Thyroid gland (tissue), 4 donors: Measurements from ENCODE around the gene FGD3. TPM values are rescaled to one million over a fixed set of nuclear protein-coding genes. Genes with fewer than 3 reads are reported as not detected.

Experiments
- DNase-seq, 2 donors: peaks; one replicate each; pipeline ENCODE4 v3.0.0-alpha.2; 2019
- H3K27ac ChIP-seq, 3 donors: fragments of 200-600 bp; sonication (generic); 1 replicate in 2 of 3; 2 replicates in 1 of 3; pipeline ENCODE4 v1.5.1; 2016 to 2019; ENCODE audit warnings: mild to moderate bottlenecking in 1 of 3, moderate library complexity in 1 of 3
- H3K27me3 ChIP-seq: fragments of 200-600 bp; sonication (generic); one replicate; pipeline ENCODE4 v1.5.1; 2019
- H3K36me3 ChIP-seq, 2 donors: fragments of 200-600 bp; sonication (generic); one replicate each; pipeline ENCODE4 v1.5.1; 2016 to 2019
- H3K4me1 ChIP-seq, 2 donors: fragments of 200-600 bp; sonication (generic); one replicate each; pipeline ENCODE4 v1.5.1; 2017 to 2019
- H3K4me3 ChIP-seq, 3 donors: fragments of 200-600 bp; sonication (generic); replicated peaks in 1 of 3; 1 replicate in 2 of 3; 2 replicates in 1 of 3; pipeline ENCODE4 v1.5.1; 2016; ENCODE audit warnings: mild to moderate bottlenecking in 1 of 3
- H3K9me3 ChIP-seq: fragments of 200-600 bp; sonication (generic); one replicate; pipeline ENCODE4 v1.5.1; 2017
- POLR2A ChIP-seq, 2 donors: fragments of 450-650 bp; IDR thresholded peaks; one replicate each; pipeline ENCODE4 v1.6.1; 2017; ENCODE audit warnings: antibody characterized with exemption in 2 of 2, mild to moderate bottlenecking in 2 of 2, moderate library complexity in 1 of 2
- WGBS, 2 donors: methylation state at CpG; one replicate each; pipeline ENCODE4 v1.1.5; 2017; 5-methylcytosine and 5-hydroxymethylcytosine counted together
- intact Hi-C: fragments of 100-400 bp; cut with DNase I; formaldehyde crosslinking; loops from one replicate; pipeline ENCODE4 v1.15.1; 2023
- total RNA-seq, 4 donors: library from RNA; depleted of rRNA; stranded (reverse); fragments of >200 nt; gene quantifications; one replicate each; pipeline ENCODE4 v1.2.3, GENCODE V29; 2016
- TF ChIP-seq, protein P1 (sequence below), 6 experiments: fragments of 200-600 bp in 3 of 6; fragments of 450-650 bp in 3 of 6; sonication (generic) in 3 of 6; IDR thresholded peaks; one replicate each; pipeline ENCODE4 v1.5.1; 2016 to 2019; ENCODE audit warnings: antibody characterized with exemption in 6 of 6, mild to moderate bottlenecking in 2 of 6, inconsistent platforms in 1 of 6, moderate library complexity in 1 of 6

Gene FGD3
- total RNA-seq, 4 donors from 2014 or later = 5.2 to 6.6 (median 5.6) TPM

DNA sequence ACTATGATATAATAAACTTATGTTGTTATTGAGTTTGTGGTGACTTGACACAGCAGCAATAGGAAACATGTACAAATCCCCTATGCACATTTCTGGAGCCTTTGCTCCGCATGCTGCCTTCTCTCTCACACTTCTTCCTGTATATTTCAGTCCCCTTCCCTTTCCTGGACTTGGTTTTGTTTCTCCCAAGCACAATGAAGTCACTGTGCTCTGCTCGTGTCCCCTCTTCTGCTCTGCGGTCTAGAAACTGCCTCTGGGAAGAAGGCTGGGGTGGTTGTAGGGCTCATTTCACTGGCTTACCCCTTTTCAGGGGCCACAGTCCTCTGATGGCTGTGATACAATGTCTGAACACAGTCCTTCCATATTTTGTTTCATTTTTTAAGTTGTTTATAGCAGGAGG, 15.7 kb upstream of the FGD3 start:
- no peaks in the 10 kb centered on the region for H3K27me3 ChIP-seq
- WGBS, 2 donors = 73 to 75% methylated on average over 3 of the region's 3 CpGs
- no peaks in the 10 kb centered on the region for H3K9me3 ChIP-seq
- H3K4me3 ChIP-seq = no peak overlapping the region
- no peak overlapping the region for H3K27ac ChIP-seq
- no peaks in the 10 kb centered on the region for H3K36me3 ChIP-seq
- intact Hi-C loops = no loop called here
- no peak for TF ChIP-seq POLR2A (IDR thresholded peaks at IDR 0.05)
- TF ChIP-seq, protein P1, sequence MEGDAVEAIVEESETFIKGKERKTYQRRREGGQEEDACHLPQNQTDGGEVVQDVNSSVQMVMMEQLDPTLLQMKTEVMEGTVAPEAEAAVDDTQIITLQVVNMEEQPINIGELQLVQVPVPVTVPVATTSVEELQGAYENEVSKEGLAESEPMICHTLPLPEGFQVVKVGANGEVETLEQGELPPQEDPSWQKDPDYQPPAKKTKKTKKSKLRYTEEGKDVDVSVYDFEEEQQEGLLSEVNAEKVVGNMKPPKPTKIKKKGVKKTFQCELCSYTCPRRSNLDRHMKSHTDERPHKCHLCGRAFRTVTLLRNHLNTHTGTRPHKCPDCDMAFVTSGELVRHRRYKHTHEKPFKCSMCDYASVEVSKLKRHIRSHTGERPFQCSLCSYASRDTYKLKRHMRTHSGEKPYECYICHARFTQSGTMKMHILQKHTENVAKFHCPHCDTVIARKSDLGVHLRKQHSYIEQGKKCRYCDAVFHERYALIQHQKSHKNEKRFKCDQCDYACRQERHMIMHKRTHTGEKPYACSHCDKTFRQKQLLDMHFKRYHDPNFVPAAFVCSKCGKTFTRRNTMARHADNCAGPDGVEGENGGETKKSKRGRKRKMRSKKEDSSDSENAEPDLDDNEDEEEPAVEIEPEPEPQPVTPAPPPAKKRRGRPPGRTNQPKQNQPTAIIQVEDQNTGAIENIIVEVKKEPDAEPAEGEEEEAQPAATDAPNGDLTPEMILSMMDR (IDR thresholded peaks at IDR 0.05) = no peak
- no peak for DNase-seq
- H3K4me1 ChIP-seq = no peaks in the 10 kb centered on the region

DNA sequence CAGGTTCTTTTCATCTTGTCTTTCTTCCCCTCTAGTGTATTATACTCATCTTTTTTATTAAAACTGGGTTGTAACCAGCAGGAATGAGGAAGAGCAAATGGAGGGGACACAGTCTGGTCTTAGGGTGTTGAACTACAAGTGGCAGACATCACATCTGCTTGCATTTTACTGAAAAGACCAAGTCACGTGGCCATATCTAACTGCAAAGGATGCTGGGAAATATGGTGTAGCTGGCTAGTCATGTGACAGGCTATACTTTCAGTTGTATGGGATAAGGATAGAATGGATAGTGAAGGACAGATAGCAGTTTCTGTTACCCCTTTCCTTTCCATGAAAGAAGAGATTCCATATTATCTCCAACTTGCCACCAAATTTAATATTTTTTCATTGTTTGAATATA, 13.0 kb upstream of the FGD3 start:
- Histone ChIP-seq H3K36me3 (no peaks in the 10 kb centered on the region), H3K9me3 (no peaks in the 10 kb centered on the region), H3K27ac (no peak overlapping the region), H3K4me1 (no peaks in the 10 kb centered on the region), H3K27me3 (no peaks in the 10 kb centered on the region), H3K4me3 (no peak overlapping the region)
- no peak for TF ChIP-seq POLR2A (IDR thresholded peaks at IDR 0.05)
- TF ChIP-seq, protein P1 (IDR thresholded peaks at IDR 0.05) = no peak
- DNase-seq = no peak
- intact Hi-C loops = no loop called here
- 85 to 88% methylated on average over 1 of the region's 1 CpG for WGBS, 2 donors

DNA sequence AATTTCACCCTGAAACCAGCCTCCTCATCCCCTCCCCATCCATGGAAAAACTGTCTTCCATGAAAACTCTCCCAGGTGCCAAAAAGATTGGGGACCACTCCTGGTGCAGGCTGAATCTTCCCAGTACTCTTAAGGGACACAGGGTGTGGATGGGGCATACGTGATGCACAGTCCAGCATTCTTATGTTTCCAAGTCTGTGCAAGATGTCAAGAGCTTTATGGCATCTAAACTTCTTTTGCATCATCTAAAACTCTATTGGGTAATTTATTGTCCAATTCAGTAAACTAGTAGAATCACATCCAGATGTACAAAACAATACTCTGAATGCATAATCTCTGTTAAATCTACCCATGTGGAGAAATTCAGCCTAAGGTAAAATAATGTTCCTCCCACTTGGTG, 9.3 kb upstream of the FGD3 start:
- TF ChIP-seq POLR2A (IDR thresholded peaks at IDR 0.05) = no peak
- TF ChIP-seq, protein P1 (IDR thresholded peaks at IDR 0.05) = no peak
- 64 to 73% methylated on average over 1 of the region's 1 CpG for WGBS, 2 donors
- Histone ChIP-seq H3K36me3 (no peaks in the 10 kb centered on the region), H3K4me3 (no peak overlapping the region), H3K4me1 (no peaks in the 10 kb centered on the region), H3K9me3 (no peaks in the 10 kb centered on the region), H3K27ac (no peak overlapping the region), H3K27me3 (no peaks in the 10 kb centered on the region)
- no peak for DNase-seq
- intact Hi-C loops = no loop called here

DNA sequence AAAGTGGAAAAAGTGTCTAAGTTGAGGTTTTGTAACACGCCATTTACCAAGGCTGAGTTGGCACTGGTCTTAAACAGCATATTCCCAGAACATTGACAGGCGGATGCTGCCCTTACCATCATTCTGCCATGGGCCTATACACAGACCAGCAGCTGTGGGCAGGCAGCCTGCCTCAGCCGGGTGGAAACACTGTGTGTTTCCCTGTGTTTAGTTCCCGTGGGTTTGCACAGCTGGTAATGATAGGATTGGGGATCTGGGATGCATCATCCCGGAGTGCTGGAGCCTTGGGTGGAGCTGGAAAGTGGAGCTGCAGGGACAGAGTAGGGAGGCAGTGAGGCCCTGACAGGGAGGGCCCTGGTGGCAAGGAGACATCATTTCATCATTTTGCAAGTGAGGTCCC, 5.5 kb upstream of the FGD3 start:
- H3K27me3 ChIP-seq = no peaks in the 10 kb centered on the region
- WGBS, 2 donors = 81 to 82% methylated on average over 5 of the region's 5 CpGs
- peaks cover 0 to under 1% of the 10 kb centered on the region in 2 donors for H3K4me1 ChIP-seq
- H3K36me3 ChIP-seq = no peaks in the 10 kb centered on the region
- TF ChIP-seq, protein P1 (IDR thresholded peaks at IDR 0.05) = no peak
- TF ChIP-seq POLR2A (IDR thresholded peaks at IDR 0.05) = no peak
- DNase-seq = no peak
- no peak overlapping the region for H3K27ac ChIP-seq
- no peaks in the 10 kb centered on the region for H3K9me3 ChIP-seq
- no peak overlapping the region for H3K4me3 ChIP-seq
- intact Hi-C loops = no loop called here

DNA sequence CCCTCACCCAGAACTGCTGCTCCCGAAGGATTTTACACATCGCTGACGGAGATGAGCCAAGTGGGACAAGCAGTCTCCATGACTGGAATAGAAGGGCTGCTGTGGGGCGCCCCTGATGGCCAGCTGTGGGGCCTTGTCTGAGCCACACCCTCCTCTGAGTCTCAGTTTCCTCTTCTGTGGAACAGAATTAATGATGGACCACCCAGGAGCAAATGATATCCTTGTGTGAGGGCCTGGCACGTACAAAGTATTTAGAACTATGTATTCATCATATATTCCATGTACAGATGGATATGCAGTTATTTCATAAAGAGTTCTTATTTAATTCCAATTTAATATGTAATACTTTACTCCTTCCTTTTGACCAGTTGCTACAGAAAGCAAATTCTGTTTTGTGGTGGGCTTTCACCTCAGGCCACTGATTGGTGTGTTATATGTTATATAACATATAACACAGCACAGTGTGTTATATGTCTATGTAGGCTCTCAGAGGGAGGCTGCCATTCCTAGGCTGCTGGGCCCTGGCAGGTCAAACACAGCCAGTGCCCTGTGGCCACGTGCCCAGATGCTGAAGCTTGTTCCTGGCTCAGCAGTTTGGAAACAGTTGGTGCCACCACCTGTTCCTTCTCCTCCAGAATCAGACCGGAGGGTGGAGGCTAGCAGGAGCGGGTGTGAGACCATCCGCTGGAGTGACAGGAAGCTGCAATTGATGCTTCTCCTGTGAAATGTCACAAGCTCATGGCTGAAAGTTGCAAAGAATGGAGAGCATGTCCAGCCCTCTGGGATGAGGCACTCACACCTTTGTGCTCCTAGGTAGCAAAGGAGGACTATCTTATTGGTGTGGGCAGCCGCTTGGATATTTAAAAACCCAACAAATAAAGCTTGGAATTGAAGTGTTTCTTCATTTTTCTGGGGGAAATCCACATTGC, 4.4 kb upstream of the FGD3 start:
- Histone ChIP-seq H3K27me3 (no peaks in the 10 kb centered on the region), H3K4me3 (no peak overlapping the region), H3K27ac (no peak overlapping the region), H3K9me3 (no peaks in the 10 kb centered on the region), H3K36me3 (no peaks in the 10 kb centered on the region), H3K4me1 (peaks cover 0 to 11% of the 10 kb centered on the region in 2 donors)
- intact Hi-C loops = no loop called here
- WGBS, 2 donors = 81 to 84% methylated on average over 9 to 10 of the region's 10 CpGs
- TF ChIP-seq, protein P1 (IDR thresholded peaks at IDR 0.05) = no peak
- no peak for TF ChIP-seq POLR2A (IDR thresholded peaks at IDR 0.05)
- no peak for DNase-seq
